Measurements from ENCODE around the gene SP8. TPM values are rescaled to one million over a fixed set of nuclear protein-coding genes. Genes with fewer than 3 reads are reported as not detected.
"Not testable (repeated sequence)": the region's sequence is repeated elsewhere in the genome, so short reads cannot be mapped to it uniquely, and the experiment has no call there.

Gene SP8
- not detected for total RNA-seq

- Mint-ChIP-seq H3K27ac (peak within 1 kb of the TSS; percentile 31), H3K27me3 (peaks cover 90% of the 10 kb centered on the region), H3K36me3 (peaks cover 16% of the 10 kb centered on the region), H3K9me3 (peaks cover 26% of the 10 kb centered on the region), H3K4me3 (peak within 1 kb of the TSS; percentile 73), H3K4me1 (peaks cover 18% of the 10 kb centered on the region)
- peak; percentile 48 for DNase-seq
Observed at GRCh38 chr7:20786779-20787659, at the start of gene SP8. TSS of gene SP8 (minus strand) at chr7:20786886. CDS start at chr7:20786798, 88 bp downstream.

GRCh38 chr7:20836424-20836823, 49.7 kb upstream of the SP8 start:
- not testable (repeated sequence) for H3K36me3 Mint-ChIP-seq, H3K4me1 Mint-ChIP-seq, H3K27me3 Mint-ChIP-seq, H3K9me3 Mint-ChIP-seq, DNase-seq, H3K4me3 Mint-ChIP-seq, H3K27ac Mint-ChIP-seq

DNA sequence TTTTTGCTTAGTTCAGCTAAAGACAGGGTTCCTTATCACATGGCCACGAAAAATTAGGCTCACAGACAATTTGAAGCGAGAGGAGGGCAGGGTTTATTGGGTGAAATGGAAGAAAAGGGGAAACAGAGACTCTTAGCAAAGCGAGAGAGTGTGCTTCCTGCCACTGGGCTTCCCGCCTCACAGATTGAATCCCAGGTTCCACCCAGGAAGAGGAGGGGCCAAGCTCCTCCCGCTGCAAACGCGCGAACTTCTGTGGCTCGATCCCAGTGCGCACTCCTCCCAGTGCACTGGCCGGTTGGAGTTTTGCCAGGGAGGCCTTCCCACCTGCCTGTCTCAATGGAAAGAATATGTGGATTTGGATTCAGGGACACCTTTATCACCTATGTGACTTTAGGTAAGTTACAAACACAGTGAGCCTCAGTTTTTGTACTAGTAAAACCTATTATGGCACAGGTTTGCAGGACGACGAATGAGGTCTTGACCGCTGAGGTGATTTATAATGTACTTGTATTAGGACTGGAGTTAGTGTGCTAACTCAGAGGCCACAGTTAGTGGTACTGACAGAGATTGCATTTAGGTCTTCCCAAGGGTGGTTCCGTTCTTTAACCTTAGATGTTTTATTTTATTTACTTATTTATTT, 48.5 kb upstream of the SP8 start:
- Mint-ChIP-seq H3K4me1 (no peaks in the 10 kb centered on the region), H3K27ac (no peak overlapping the region), H3K9me3 (no peaks in the 10 kb centered on the region), H3K27me3 (peaks cover 4% of the 10 kb centered on the region), H3K36me3 (no peaks in the 10 kb centered on the region), H3K4me3 (no peak overlapping the region)
- DNase-seq = no peak

- Mint-ChIP-seq H3K9me3 (no peaks in the 10 kb centered on the region), H3K4me3 (no peak overlapping the region), H3K27me3 (peaks cover 4% of the 10 kb centered on the region), H3K36me3 (no peaks in the 10 kb centered on the region), H3K4me1 (no peaks in the 10 kb centered on the region), H3K27ac (no peak overlapping the region)
- no peak for DNase-seq
Observed at GRCh38 chr7:20834656-20835055, 48.0 kb upstream of the SP8 start.

GRCh38 chr7:20831956-20832355, 45.3 kb upstream of the SP8 start:
- no peaks in the 10 kb centered on the region for H3K9me3 Mint-ChIP-seq
- H3K4me1 Mint-ChIP-seq = no peaks in the 10 kb centered on the region
- H3K27me3 Mint-ChIP-seq = peaks cover 7% of the 10 kb centered on the region
- H3K36me3 Mint-ChIP-seq = no peaks in the 10 kb centered on the region
- DNase-seq = no peak
- H3K27ac Mint-ChIP-seq = no peak overlapping the region
- H3K4me3 Mint-ChIP-seq = no peak overlapping the region

- H3K9me3 Mint-ChIP-seq = no peaks in the 10 kb centered on the region
- peaks cover 7% of the 10 kb centered on the region for H3K27me3 Mint-ChIP-seq
- H3K4me1 Mint-ChIP-seq = no peaks in the 10 kb centered on the region
- no peak overlapping the region for H3K4me3 Mint-ChIP-seq
- DNase-seq = no peak
- no peak overlapping the region for H3K27ac Mint-ChIP-seq
- no peaks in the 10 kb centered on the region for H3K36me3 Mint-ChIP-seq
Observed at GRCh38 chr7:20831451-20831850, 44.8 kb upstream of the SP8 start.

GRCh38 chr7:20828947-20829346, 42.3 kb upstream of the SP8 start:
- Mint-ChIP-seq H3K4me1 (no peaks in the 10 kb centered on the region), H3K27ac (no peak overlapping the region), H3K27me3 (peaks cover 7% of the 10 kb centered on the region), H3K36me3 (no peaks in the 10 kb centered on the region), H3K4me3 (no peak overlapping the region), H3K9me3 (no peaks in the 10 kb centered on the region)
- DNase-seq = no peak

DNA sequence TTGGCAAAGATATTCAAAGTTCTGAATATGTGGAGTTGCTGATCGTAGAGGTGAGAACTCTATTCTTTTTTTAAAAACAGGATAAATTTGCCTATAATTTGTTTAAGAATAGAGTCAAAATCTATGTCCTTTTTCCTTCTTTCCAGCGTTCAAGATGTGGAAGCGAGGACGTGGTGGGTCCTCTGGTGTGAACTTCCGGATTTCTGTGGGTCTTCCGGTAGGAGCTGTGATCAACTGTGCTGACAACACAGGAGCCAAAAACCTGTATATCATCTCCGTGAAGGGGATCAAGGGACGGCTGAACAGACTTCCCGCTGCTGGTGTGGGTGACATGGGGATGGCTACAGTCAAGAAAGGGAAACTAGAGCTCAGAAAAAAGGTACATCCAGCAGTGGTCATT, 40.5 kb upstream of the SP8 start:
- Mint-ChIP-seq H3K27ac (no peak overlapping the region), H3K9me3 (no peaks in the 10 kb centered on the region), H3K36me3 (no peaks in the 10 kb centered on the region), H3K4me1 (no peaks in the 10 kb centered on the region), H3K4me3 (no peak overlapping the region), H3K27me3 (peaks cover 3% of the 10 kb centered on the region)
- no peak for DNase-seq

- no peak overlapping the region for H3K4me3 Mint-ChIP-seq
- H3K27ac Mint-ChIP-seq = no peak overlapping the region
- peaks cover 3% of the 10 kb centered on the region for H3K27me3 Mint-ChIP-seq
- H3K36me3 Mint-ChIP-seq = no peaks in the 10 kb centered on the region
- H3K9me3 Mint-ChIP-seq = peaks cover 1% of the 10 kb centered on the region
- DNase-seq = no peak
- H3K4me1 Mint-ChIP-seq = no peaks in the 10 kb centered on the region
Observed at GRCh38 chr7:20826243-20826642, 39.6 kb upstream of the SP8 start.

GRCh38 chr7:20825555-20825954, 38.9 kb upstream of the SP8 start:
- H3K36me3 Mint-ChIP-seq = no peaks in the 10 kb centered on the region
- H3K9me3 Mint-ChIP-seq = peaks cover 1% of the 10 kb centered on the region
- no peak overlapping the region for H3K4me3 Mint-ChIP-seq

GRCh38 chr7:20821390-20821789, 34.7 kb upstream of the SP8 start:
- H3K27ac Mint-ChIP-seq, H3K4me1 Mint-ChIP-seq, DNase-seq, H3K36me3 Mint-ChIP-seq, H3K9me3 Mint-ChIP-seq, H3K27me3 Mint-ChIP-seq: not testable (repeated sequence)
- peak overlapping the region; percentile 18 for H3K4me3 Mint-ChIP-seq

More at GRCh38 chr7:20825555-20825954, 38.9 kb upstream of the SP8 start:
- H3K4me1 Mint-ChIP-seq = no peaks in the 10 kb centered on the region
- no peak for DNase-seq
- peaks cover 3% of the 10 kb centered on the region for H3K27me3 Mint-ChIP-seq
- H3K27ac Mint-ChIP-seq = no peak overlapping the region

GRCh38 chr7:20816372-20816959, 29.8 kb upstream of the SP8 start:
- Mint-ChIP-seq H3K27me3 (peaks cover 7% of the 10 kb centered on the region), H3K4me1 (no peaks in the 10 kb centered on the region), H3K9me3 (peaks cover 1% of the 10 kb centered on the region), H3K36me3 (no peaks in the 10 kb centered on the region), H3K4me3 (no peak overlapping the region), H3K27ac (no peak overlapping the region)
- no peak for DNase-seq

- DNase-seq = no peak
Observed at GRCh38 chr7:20804345-20804744, 17.7 kb upstream of the SP8 start.

GRCh38 chr7:20799566-20800366, 13.1 kb upstream of the SP8 start:
- peaks cover 69% of the 10 kb centered on the region for H3K27me3 Mint-ChIP-seq
- H3K9me3 Mint-ChIP-seq = peaks cover 3% of the 10 kb centered on the region
- no peak overlapping the region for H3K27ac Mint-ChIP-seq
- no peak for DNase-seq
- no peak overlapping the region for H3K4me3 Mint-ChIP-seq
- peaks cover 17% of the 10 kb centered on the region for H3K4me1 Mint-ChIP-seq
- H3K36me3 Mint-ChIP-seq = no peaks in the 10 kb centered on the region

More at GRCh38 chr7:20804345-20804744, 17.7 kb upstream of the SP8 start:
- peaks cover 7% of the 10 kb centered on the region for H3K9me3 Mint-ChIP-seq
- peaks cover 41% of the 10 kb centered on the region for H3K27me3 Mint-ChIP-seq
- no peaks in the 10 kb centered on the region for H3K4me1 Mint-ChIP-seq
- no peak overlapping the region for H3K27ac Mint-ChIP-seq
- no peaks in the 10 kb centered on the region for H3K36me3 Mint-ChIP-seq
- H3K4me3 Mint-ChIP-seq = no peak overlapping the region

DNA sequence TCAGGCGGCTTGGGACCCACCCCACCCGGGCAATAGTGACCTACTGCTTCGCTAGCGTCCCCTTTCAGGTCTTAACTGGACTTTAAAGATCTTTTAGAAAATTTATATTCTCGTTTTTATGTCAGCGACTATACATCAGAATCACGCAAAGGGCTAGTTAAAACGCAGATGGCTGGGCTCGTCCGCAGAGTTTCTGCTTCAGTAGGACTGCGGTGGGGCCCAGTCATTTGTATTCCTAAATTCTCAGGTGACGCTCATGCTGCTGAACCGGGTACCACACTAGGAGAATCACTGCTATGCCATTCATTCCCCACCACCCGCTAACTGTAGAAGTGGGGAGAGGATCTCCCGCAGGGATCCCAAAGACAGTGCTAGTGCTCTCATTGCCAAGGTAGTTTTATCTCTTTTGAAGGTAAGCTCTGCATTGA, 12.0 kb upstream of the SP8 start:
- Mint-ChIP-seq H3K4me3 (peak overlapping the region; percentile 41), H3K36me3 (no peaks in the 10 kb centered on the region), H3K27me3 (peaks cover 70% of the 10 kb centered on the region), H3K9me3 (peaks cover 3% of the 10 kb centered on the region), H3K4me1 (peaks cover 17% of the 10 kb centered on the region), H3K27ac (no peak overlapping the region)
- DNase-seq = no peak
